Esophagus muscularis mucosa (tissue), 3 donors: ENCODE measurements around the gene KCNB1.

Experiments
- POLR2A ChIP-seq: fragments of 450-650 bp; IDR thresholded peaks from one replicate; pipeline ENCODE4 v1.6.1; 2017; ENCODE audit warnings: antibody characterized with exemption, moderate library complexity, mild to moderate bottlenecking, low read depth
- TF ChIP-seq, protein P1 (sequence below), 3 experiments: fragments of 200-600 bp in 2 of 3; fragments of 450-650 bp in 1 of 3; sonication (generic) in 2 of 3; IDR thresholded peaks; one replicate each; pipeline ENCODE4 v1.5.1; 2017 to 2019; ENCODE audit warnings: antibody characterized with exemption in 3 of 3, mild to moderate bottlenecking in 2 of 3, moderate library complexity in 1 of 3

DNA sequence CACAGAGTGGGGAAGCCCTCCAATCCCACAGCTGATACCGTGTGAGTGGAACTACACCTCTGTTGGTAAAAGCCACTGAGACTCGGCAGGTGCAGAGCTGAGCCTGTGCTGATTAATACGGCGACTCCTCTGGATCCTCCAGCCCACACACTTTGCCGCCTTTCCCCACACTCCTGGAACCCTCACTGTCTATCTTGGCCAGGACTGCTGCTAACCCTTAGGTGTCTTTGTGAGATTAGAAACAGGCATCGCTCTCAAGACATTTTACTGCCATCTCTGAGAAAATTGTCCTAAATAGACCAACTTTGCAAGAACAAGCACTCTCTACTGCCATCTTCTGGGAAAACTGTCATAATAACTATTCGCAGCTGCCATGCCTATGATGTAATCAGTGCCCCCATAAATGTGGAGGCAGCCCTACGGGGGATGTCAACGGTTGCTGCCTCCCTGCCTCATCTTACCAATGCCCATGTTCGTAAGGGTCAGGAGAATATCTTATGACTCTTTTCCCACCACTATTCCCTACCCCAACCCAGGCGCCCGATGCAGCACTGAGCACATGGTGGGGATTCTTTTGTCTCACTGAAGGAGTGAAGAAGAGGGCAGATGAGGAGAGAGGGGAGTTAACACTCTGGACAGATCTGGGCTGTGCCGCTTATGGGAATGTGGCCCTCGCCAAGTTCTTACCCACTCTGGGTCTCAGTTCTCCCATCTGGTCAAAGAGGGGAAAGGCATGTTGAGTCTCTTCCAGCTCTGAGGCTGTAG lies 26.1 kb upstream of the KCNB1 start:
- no peak for TF ChIP-seq POLR2A
- TF ChIP-seq, protein P1, sequence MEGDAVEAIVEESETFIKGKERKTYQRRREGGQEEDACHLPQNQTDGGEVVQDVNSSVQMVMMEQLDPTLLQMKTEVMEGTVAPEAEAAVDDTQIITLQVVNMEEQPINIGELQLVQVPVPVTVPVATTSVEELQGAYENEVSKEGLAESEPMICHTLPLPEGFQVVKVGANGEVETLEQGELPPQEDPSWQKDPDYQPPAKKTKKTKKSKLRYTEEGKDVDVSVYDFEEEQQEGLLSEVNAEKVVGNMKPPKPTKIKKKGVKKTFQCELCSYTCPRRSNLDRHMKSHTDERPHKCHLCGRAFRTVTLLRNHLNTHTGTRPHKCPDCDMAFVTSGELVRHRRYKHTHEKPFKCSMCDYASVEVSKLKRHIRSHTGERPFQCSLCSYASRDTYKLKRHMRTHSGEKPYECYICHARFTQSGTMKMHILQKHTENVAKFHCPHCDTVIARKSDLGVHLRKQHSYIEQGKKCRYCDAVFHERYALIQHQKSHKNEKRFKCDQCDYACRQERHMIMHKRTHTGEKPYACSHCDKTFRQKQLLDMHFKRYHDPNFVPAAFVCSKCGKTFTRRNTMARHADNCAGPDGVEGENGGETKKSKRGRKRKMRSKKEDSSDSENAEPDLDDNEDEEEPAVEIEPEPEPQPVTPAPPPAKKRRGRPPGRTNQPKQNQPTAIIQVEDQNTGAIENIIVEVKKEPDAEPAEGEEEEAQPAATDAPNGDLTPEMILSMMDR (IDR thresholded peaks at IDR 0.05): peak; percentile 53 to 65 (median 59)
